ENCODE data around the gene UBE2R2.
"Not testable (repeated sequence)": the region's sequence is repeated elsewhere in the genome, so short reads cannot be mapped to it uniquely, and the experiment has no call there.

The UBE2R2 gene

DNA sequence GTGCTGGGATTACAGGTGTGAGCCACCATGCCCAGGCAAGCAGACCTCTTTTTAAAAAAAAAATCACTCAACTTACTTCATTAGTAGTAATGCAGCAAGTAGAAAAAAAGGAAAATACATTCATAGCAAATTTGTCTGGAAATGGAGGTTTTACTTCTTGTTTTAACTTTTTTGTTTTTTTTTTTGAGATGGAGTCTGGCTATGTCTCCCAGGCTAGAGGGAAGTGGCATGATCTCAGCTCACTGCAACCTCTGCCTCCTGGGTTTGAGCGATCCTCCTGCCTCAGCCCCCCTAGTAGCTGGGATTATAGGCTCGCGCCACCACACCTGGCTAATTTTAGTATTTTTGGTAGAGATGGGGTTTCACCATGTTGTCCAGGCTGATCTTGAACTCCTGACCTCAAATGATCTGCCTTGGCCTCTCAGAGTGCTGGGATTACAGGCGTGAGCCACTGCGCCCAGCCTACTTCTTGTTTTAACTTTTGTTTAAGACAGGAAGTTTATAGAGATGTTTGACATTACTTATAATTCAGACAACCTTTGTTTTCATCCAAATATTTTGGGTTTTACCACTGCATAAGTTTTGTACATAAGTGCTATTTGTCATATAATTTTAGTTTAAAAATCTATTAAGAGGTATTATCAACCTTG, 26.5 kb downstream of the UBE2R2 start:
- no peak for DNase-seq (ENCODE audit: low spot score)

DNA sequence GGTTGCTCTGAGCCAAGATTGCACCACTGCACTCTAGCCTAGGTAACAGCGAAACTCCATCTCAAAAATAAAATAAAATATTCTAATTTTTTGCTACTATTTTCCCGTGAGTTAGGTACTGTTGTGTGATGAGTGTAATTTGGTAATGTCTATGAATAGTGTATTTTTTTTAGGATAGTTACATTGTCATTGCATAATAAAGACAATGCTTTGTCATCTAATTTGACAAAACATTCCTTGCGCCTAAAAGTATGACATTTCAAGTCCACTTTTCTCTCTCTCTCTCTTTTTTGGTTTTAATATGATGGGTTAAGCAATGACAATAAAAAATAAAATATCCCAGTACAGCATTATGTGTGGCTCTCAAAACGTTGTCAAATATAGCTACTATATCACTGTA, 29.3 kb downstream of the UBE2R2 start:
- no peak for DNase-seq (ENCODE audit: low spot score)

DNA sequence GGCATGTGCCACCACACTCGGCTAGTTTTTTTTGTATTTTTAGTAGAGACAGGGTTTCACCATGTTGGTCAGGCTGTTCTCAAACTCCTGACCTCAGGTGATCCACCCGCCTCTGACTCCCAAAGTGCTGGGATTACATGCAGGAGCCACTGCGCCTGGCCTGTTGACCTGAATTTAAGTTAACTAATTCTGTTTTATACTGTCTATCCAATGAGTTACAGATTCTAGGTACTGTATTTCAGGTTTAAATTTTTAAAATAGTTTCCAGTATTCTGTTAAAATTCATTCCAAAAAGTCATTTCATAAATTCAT, 30.9 kb downstream of the UBE2R2 start:
- not testable (repeated sequence) for DNase-seq (ENCODE audit: low spot score)

DNA sequence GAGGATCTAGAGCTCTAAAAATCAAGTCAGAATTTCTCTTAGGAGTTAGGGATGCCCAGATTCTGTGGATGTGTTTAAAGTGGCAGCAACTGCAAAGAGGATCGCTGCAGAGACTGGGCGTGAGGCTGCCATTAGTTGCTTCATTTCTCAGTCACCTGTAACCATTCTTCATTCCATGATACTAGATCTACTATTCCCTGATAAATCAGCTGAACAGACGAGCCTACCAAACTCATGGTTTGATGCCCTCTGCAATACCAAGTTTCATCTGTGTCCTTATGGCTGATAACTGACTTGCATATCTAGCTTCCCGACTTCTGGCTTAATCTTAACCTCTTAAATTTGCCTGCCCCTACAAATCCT, 33.3 kb downstream of the UBE2R2 start:
- DNase-seq (ENCODE audit: low spot score), result no peak

DNA sequence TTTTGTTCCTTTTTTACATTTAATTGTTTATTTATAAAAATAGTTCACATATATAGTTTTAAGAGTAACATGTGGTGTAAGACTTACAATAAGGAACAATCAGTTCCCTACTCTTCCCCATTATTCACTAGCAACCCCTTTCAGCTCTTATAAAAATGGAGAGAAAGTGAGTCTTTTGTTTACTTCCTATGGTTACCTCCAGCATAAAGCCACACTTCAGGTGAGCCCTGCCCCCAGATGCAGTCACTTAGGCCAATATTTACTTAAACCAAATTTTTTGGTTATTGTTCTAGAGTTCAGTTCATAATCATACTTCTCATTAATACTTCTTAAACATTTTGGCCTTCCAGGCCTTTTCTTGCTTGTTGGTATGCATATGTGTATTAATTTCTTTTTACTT, 33.7 kb downstream of the UBE2R2 start:
- no peak for DNase-seq (ENCODE audit: low spot score)

DNA sequence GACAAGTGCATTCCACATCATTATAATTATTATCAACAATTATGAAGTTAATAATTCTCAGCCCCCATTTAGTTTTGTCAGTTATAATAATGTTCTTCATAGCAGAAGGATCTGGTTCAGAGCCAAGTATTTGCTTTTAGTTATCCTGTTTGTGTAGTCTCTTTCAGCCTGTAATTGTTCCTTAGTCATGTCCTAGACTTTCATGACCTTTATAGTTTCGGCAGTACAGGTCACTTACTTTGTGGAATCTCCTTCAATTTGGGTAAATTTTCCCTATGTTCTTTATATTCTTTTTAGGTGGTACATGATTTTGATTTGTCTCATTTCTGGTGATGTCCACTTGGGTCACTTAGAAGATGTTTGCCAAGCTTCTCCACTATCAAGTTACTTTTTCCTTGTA, 34.3 kb downstream of the UBE2R2 start:
- no peak for DNase-seq (ENCODE audit: low spot score)

DNA sequence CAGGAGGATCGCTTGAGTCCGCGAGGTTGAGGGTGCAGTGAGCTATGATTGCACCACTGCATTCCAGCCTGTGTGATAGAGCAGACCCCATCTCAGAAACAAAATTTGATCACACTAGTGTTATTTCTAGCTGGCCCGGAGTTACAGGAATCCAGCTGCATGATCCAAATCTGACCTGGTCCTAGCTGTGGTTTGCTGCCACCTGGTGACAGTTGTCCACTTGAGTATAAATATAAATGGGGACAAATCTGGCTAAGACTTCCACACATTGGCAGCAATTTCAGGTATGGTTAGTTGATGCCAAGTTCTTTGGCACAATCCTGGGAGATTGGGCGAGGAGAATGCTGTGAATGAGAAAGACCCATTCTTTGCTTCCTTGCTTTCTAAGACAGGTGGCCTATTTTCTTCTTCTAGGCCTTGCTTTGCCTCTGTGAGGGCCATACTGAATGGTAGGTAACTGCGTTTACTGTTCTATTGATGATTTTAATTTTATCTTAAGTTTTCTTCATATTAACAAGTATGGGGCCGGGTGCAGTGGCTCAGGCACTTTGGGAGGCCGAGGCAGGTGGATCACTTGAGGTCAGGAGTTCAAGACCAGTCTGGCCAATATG, 35.4 kb downstream of the UBE2R2 start:
- no peak for DNase-seq (ENCODE audit: low spot score)

DNA sequence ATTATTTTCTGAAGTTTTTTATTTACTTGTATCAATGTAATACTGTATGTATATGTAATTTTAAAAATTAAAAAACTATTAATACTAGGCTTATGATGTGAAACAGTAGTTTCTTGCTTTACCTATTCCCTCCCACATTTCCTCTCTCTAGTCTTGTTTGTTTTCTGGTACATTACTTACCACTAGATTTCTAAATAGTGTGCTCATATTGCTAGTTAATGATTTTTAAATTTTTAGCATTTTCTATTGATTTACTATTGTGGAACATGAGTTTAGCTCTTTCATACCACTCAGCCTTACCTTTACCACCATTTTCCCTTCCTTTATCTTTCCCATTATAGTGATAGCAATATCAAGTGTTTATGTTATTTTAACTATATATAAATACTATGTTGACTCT, 39.3 kb downstream of the UBE2R2 start:
- no peak for DNase-seq (ENCODE audit: low spot score)

DNA sequence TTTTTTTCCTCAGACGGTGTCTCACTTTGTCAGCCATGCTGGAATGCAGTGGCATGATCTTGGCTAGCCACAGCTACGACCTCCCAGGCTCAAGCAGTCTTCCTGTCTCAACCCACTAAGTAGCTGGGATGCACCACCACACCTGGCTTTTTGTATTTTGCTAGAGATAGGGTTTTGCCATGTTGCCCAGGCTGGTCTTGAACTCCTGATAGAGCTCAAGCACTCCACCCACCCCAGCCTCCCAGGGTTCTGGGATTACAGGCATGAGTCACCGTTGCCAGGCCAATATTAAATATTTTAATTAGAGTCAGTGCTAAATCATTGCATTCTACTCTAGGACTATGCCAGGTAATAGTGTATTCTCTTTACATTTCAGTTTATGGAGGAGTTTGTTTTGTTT, 41.5 kb downstream of the UBE2R2 start:
- no peak for DNase-seq (ENCODE audit: low spot score)

DNA sequence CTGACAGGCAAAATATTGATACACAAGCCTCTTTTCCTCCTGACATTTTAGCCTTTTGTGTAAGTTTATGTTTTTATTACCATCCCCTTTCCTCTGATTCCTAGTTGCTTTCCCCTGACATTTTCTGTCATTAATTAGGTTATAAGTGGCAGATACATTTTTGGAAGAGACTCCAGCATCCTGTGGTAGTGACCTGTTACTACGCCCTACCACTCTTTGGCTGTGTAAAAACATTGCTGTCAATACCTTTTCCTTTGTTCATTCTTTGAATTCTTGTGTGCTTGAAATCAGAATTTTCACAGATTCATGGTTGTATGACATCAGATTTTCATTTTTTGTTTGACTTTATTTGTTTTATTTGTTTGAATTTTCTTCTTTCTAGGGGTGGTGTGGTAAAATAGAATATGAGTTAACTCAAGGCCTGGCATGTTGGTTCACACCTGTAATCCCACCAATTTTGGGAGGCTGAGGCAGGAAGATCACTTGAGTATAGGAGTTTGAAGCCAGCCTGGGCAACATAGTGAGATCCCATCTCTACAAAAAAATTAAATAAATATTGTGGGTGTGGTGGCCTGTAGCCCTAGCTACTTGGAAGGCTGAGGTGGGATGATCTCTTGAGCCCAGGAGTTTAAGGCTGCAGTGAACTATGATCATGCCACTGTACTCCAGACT, 43.4 kb downstream of the UBE2R2 start:
- DNase-seq (ENCODE audit: low spot score), result no peak

DNA sequence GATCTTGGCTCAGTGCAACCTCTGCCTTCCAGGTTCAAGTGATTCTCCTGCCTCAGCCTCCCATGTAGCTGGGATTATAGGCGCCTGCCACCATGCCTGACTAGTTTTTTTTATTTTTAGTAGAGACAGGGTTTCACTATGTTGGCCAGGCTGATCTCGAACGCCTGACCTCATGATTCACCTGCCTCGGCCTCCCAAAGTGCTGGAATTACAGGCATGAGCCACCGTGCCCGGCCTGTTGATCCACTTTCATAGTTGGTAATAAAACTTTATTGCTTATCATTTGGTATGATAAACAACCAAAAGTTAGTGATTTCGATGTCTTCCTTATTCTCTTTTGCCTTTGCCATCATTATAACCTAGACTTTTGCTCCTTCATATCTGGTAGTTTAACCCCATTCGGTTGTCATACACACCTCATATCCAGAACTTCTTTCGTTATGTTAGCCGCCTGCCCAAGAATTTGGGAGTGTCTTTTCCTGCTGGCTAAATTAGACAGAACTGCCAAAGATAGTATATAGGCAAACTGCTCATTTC, 45.0 kb downstream of the UBE2R2 start:
- no peak for DNase-seq (ENCODE audit: low spot score)

DNA sequence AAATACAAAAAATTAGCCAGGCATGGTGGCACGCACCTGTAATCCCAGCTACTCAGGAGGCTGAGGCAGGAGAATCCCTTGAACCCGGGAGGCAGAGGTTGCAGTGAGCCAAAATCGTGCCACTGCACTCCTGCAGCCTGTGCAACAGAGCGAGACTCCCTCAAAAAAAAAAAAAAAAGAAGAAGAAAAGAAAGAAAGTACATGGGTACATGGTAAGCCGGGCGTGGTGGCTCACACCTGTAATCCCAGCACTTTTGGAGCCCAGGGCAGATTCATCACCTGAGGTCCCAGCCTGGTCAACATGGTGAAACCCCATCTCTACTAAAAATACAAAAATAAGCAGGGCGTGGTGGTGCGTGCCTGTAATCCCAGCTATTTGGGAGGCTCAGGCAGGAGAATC, 46.1 kb downstream of the UBE2R2 start:
- DNase-seq (ENCODE audit: low spot score), result not testable (repeated sequence)

DNA sequence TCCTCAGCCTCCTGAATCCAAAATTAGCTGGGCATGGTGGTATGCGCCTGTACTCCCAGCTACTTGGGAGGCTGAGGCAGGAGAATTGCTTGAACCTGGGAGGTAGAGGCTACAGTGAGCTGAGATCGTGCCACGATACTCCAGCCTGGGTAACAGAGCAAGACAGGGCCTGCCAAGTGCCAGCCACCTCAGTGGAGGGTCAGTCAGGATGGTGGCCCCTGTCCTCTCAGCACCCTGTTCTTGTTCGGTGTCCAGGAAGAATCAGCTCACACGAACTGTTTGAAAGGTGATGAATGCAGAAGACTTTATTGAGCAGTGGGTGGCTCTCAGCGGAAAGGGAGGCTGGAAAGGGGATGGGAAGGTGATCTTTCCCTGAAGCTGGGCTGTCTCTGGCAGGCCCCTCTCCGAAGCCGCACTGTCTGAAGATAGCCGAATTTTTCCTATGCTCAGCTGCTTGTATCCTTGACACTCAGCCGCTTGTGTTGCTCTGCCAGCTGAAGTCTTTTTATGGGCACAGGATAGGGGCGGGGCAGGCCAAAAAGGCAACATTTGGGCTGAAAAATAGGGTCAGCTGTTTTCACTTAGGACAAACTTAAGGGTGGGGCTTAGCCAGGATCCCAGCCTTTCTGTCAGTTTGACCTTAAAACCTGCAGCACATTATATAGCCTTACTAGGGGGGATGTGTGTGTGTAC, 50.9 kb downstream of the UBE2R2 start:
- DNase-seq (ENCODE audit: low spot score), result no peak

DNA sequence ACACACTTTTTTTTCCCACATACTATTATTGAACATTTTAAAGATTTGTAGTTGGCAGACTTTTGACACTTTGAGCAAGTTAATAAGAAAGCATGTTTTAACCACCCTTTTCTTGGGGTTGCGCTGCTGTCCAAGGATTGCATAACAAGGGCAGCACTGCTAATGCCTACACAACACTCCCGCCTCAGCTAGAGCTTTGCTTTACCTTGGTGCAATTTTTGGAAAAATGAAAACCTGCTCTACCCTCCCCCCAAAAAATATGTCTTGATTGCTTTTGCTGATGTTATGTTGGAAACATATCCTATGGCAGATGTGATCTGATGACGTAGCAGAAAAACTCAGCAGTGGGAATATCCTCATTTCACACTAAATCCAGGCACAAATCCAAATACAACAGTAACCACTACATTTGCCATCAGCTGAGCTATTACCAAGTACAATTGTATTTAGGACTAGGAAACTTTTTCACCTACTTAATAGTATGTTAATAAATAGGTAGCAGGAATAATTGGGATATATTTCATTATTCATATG, 51.5 kb downstream of the UBE2R2 start:
- DNase-seq (ENCODE audit: low spot score), result no peak

DNA sequence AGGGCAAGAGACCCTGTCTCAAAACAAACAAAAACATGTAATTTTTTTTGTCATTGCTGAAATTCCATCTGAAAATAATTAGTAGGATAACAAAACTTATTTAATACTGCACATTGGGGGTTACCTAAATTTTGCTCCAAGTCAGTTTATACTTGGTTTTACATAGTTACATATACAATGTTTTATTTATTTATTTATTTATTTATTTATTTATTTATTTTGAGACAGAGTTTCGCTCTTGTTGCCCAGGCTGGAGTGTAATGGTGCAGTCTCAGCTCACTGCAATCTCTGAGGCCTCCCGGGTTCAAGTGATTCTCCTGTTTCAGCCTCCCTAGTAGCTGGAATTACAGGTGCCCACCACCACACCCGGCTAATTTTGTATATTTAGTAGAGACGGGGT, 52.3 kb downstream of the UBE2R2 start:
- DNase-seq (ENCODE audit: low spot score), result not testable (repeated sequence)

DNA sequence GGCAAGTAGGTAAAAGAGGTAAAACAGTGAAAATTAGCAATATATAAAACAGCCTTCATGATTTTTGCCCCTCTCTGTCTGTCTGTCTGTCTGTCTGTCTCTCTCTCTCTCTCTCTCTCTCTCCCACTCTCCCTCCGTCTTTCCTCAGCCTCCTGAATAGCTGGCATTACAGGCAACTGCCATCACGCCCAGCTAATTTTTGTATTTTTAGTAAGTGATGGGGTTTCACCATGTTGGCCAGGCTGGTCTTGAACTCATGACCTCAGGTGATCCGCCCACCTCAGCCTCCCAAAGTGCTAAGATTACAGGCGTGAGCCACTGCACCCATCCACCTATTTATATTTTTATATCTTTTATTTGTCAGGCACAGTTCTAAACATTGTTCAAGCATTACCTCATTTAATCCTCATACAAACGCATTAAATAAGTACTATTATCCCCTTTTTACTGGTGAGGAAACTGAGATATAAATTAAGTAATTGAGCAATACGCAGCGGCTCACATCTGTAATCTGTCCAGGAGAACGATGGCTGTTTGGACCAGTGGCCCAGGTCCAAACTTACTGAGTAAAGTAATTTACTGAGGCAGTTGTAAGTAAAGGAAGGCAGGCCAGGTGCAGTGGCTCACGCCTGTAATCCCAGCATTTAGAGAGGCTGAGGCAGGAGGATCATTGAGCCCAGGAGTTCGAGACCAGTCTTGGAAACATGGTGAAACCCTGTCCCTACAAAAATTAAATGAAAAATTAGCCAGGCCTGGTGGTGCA, 60.9 kb downstream of the UBE2R2 start:
- no peak for DNase-seq (ENCODE audit: low spot score)

DNA sequence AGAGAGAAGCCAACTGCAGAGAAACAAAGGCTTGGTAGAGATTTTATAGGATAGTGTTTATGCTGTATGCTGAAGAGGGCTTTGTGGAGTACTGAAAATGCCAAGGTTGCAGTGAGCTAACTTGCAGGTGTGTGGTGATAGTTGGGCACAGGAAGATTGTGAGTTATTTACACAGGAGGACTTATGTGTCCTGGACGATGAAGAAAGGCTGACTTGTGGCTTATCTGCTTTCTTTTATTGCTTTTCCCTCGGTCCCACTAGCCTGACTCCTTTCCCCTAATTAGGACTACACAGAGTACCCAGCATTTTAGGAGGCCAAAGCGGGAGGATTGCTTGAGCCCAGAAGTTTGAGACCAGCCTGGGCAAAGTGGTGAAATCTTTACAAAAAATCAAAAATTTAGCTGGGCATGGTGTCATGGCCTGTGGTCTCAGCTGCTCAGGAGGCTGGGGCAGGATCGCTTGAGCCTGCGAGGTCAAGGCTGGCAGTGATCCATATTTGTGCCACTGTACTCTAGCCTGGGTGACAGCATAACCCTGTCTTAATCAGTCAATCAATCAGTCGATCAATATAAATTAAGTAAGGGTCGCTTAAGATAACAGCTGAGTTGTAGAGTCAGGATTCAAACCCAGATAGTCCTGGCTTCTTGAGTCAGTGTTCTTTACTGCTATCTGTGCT, 61.9 kb downstream of the UBE2R2 start:
- no peak for DNase-seq (ENCODE audit: low spot score)

DNA sequence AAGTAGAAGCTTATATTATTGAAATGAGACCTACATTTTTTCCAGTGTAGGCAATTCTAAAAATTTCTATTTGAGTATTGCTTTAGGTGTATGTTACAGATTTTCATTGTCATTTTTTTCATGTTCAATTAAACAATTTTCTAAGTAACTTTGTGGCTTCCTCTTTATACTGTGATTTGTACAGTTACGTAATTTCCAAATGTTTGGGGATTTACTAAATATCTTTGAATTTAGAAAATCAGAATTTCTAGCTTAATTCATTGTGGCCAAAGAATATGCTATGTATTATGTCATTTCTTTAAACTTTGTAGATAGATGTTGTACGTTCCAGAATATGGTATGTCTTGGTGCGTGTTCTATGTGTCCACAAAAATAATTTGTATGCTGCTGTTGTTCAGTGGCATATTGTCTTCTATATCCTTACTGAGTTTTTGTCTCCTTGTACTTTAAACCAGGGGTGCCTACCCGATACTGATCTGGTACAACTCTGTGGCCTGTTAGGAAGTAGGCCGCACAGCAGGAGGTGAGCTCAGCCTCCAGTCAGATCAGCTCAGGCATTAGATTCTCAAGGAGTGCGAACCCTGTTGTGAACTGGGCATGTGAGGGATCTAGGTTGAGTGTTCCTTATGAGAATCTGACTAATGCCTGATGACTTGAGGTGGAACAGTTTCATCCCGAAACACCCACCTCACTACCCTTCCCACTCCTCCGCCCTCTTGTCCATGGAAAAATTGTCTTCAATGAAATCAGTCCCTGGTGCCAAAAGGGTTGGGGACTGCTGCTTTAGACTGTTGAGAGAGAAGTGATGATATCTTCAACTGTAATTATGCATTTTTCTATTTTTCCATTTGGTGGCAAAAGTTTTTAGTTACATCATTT, 63.5 kb downstream of the UBE2R2 start:
- no peak for DNase-seq (ENCODE audit: low spot score)

DNA sequence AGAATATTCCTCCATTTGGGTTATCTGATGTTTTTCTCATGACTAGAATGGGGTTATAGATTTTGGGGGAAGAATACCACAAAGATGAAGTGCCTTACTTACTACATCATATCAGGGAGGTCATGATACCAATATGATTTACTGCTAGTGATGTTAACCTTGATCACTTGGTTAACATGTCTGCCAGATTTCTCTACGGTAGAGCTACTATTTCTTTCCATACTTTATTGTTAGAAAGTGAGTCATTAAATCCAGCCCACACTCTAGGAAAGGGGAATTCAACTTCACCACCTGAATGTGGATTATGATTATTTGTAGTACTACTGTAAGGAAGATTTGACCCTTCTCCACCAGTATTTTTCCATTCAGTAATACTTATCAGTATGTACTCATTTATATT, 64.7 kb downstream of the UBE2R2 start:
- DNase-seq (ENCODE audit: low spot score), result no peak

Measured in HuH-7.5 (cell line).